Hematopoietic multipotent progenitor cell treated with erythropoietin and hydrocortisone succinate and interleukin-3 and kit ligand, for 4 days (in vitro differentiated cells): ENCODE data around the gene STRN3.

ENCODE experiments used
- DNase-seq: peaks from one replicate; pipeline ENCODE4 v3.0.0-alpha.2; 2015

STRN3 gene

DNA sequence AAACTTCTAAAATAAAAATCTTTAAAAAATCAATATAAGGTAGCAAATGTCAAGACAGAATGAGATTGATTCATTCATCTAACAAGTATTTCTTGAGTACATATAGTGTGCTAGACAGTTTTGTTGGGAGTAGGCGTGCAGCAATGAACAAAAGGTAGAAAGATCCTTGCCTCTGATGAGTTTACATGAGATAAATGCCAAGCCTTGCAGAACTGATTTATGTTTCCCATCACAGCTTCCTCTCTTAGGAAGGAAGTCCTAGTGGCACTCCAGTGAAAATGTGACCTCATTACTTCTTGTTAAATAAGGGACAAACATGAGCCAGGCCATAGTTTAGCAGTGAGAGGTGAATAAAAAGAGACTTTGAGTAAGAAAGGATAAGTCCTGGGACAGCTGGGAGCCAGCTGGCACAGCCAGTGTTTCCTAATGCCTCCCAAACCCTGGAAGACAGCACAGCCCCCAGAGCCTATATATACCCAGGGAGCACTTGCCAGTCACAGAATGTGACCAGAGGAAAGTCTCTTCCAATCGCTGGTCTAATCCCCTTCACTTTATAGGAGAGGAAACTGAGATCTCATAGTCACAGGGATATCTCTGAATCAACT lies 156.5 kb downstream of the STRN3 start:
- no peak for DNase-seq

DNA sequence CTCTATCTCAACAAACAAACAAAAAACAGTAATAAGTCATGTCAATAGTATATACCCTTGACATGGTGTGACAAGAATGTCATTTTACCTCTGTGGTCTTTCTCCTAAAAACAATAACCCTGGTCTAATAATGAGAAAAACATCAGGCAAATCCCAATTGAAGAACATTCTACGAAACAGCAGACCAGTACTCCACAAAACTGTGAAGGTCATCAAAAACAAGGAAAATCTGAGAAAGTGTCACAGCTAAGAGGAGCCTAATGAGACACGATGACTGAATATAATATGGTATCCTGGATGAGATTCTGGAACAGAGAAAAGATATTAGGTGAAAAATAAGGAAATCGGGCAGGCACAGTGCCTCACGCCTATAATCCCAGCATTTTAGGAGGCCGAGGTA lies 157.4 kb downstream of the STRN3 start:
- DNase-seq = no peak

- no peak for DNase-seq
Observed at GRCh38 chr14:30864934-30865333, 161.2 kb downstream of the STRN3 start.

DNA sequence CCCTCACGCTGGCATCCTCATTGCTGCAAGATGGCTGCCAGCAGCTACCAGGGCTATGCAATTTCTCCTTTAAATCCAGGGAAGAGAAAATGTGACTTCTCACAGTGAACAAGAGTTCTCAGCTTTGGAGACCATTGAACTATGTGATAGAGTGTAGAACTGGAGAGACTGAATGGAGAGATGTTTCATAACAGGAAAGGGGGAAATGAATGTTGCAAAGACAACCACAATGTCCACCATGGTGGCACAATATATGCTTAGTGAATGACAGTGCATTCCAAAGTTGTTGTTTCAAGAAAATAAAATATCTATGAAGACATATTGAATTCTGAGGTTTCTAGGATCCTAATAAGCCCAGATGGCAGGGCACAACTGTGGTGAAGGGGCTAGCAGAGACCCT lies 165.0 kb downstream of the STRN3 start:
- peak; percentile 68 for DNase-seq

- no peak for DNase-seq
Observed at GRCh38 chr14:30855345-30856037, 170.7 kb downstream of the STRN3 start.

DNA sequence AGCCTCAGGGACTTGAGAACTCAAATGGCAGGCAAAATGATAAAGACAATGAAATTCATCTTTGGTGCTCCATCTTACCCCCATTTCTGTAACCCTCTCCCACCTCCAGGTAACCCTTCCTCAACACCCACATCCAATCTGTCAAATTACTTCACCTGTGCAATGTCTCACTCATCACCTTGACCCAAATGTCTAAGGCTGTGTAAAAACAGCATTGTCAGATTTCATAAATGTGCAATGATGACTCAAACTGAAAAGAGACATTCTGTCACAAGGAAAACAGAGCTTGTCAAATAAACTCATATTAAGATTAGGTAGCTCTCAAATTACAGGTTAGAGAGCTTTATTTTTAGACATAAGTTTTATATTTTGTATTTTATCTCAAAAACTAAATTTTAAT lies 171.7 kb downstream of the STRN3 start:
- DNase-seq = no peak

- no peak for DNase-seq
Observed at GRCh38 chr14:30853946-30854345, 172.2 kb downstream of the STRN3 start.

- DNase-seq = no peak
Observed at GRCh38 chr14:30849983-30850382, 176.2 kb downstream of the STRN3 start.

DNA sequence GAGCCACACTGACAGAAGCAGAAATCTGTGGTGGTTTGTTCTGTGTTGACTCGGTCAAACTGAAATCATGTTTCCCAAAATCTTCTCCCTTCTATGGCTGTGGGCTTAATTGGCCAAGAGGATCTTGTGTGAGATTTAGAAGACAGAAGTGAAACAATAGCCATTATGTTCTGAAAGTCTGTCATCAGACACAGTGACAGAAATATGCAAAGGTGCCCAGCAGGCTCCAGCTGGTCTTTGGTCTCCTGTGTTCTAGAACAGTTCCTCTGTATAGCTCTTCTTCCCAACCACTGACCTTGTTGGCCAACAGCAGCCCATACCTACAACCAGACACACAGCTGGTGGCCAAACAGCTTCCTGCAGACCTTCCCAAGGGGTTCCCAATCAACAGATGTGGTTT lies 176.8 kb downstream of the STRN3 start:
- no peak for DNase-seq

GRCh38 chr14:30848449-30849240 lies 177.5 kb downstream of the STRN3 start:
- peak; percentile 35 for DNase-seq
